ENCODE results near the gene MT1G.
"Not testable (repeated sequence)": the region's sequence is repeated elsewhere in the genome, so short reads cannot be mapped to it uniquely, and the experiment has no call there.

The MT1G gene

GRCh38 chr16:56623184-56623583, 44.7 kb downstream of the MT1G start:
- H3K9me3 Mint-ChIP-seq, H3K36me3 Mint-ChIP-seq, H3K4me3 Mint-ChIP-seq, H3K27me3 Mint-ChIP-seq: not testable (repeated sequence)
- Mint-ChIP-seq H3K27ac (peak overlapping the region; percentile 33), H3K4me1 (peaks cover 15% of the 10 kb centered on the region)

- not testable (repeated sequence) for H3K9me3 Mint-ChIP-seq, H3K4me3 Mint-ChIP-seq, H3K27me3 Mint-ChIP-seq, H3K36me3 Mint-ChIP-seq, H3K27ac Mint-ChIP-seq
- peaks cover 23% of the 10 kb centered on the region for H3K4me1 Mint-ChIP-seq
These were observed 46.0 kb downstream of the MT1G start for GRCh38 chr16:56621665-56622445.

- Mint-ChIP-seq H3K4me1 (peaks cover 18% of the 10 kb centered on the region), H3K4me3 (no peak overlapping the region), H3K27ac (no peak overlapping the region), H3K36me3 (no peaks in the 10 kb centered on the region), H3K27me3 (peaks cover 3% of the 10 kb centered on the region), H3K9me3 (no peaks in the 10 kb centered on the region)
These were observed 47.4 kb downstream of the MT1G start for GRCh38 chr16:56620339-56620897.

- H3K4me1 Mint-ChIP-seq, result peaks cover 33% of the 10 kb centered on the region
- no peak overlapping the region for H3K27ac Mint-ChIP-seq
- H3K36me3 Mint-ChIP-seq, result no peaks in the 10 kb centered on the region
- H3K27me3 Mint-ChIP-seq, result peaks cover 3% of the 10 kb centered on the region
- no peaks in the 10 kb centered on the region for H3K9me3 Mint-ChIP-seq
- H3K4me3 Mint-ChIP-seq, result no peak overlapping the region
These were observed 49.7 kb downstream of the MT1G start for GRCh38 chr16:56618138-56618537.

GRCh38 chr16:56617212-56618085, 50.4 kb downstream of the MT1G start:
- Mint-ChIP-seq H3K36me3 (no peaks in the 10 kb centered on the region), H3K4me1 (peaks cover 38% of the 10 kb centered on the region), H3K27me3 (peaks cover 3% of the 10 kb centered on the region), H3K27ac (no peak overlapping the region), H3K9me3 (no peaks in the 10 kb centered on the region), H3K4me3 (peak overlapping the region; percentile 76)
